ENCODE results near the gene GSE1. TPM values are rescaled to one million over a fixed set of nuclear protein-coding genes. Genes with fewer than 3 reads are reported as not detected.

GSE1 gene
- total RNA-seq, 4 donors from 2014 or later: 79.7 to 196 (median 143) TPM

DNA sequence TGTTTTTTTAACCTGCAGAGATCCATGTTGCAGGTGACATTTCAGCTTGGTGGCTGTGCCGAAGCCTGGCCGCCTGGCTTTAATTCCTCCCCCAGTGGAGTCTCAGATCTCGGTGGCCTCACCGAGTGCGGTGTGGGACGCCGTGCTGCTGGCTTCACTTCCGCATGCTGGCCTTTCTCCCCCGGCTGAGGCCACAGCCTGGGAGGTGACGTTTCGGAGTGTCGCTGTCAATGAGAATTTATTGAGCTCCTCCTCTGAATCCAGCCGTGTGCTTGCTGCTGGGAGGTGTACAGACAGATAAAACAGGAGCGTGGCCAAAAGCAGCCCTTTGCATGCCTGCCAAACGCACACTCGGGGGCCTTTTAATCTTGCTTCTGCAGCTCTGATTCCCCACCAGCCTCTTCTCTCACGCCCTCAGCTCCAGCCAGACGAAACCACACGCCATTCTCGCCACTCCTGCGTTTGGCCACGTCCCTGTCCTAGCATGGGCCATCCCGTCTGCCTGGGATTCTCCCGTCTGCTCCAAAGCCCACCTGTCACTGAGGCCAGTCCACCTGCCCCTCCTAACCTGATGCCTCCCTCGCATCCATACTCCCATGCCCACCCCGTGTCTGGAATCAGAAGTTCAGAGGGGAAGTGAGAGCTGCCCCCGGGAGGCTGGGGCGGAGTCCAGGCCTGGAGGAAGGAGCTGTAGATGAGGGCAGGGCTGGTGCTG is 3.6 kb downstream of the GSE1 start:
- peak overlapping the region in 2 of 4 donors; percentile 9 to 64 for H3K4me3 ChIP-seq
- TF ChIP-seq POLR2A (IDR thresholded peaks at IDR 0.05): peak in 1 of 2 donors; percentile 12
- no peak for TF ChIP-seq CTCF (IDR thresholded peaks at IDR 0.05)
- no peaks in the 10 kb centered on the region for H3K36me3 ChIP-seq
- no peaks in the 10 kb centered on the region for H3K9me3 ChIP-seq
- peaks cover 5 to 53% (median 36%) of the 10 kb centered on the region in 4 donors for H3K4me1 ChIP-seq
- no peaks in the 10 kb centered on the region for H3K27me3 ChIP-seq
- DNase-seq: peak; percentile 60 to 71 (median 65)
- H3K27ac ChIP-seq: peak overlapping the region in 3 of 4 donors; percentile 90 to 93 (median 91)

- Histone ChIP-seq H3K36me3 (no peaks in the 10 kb centered on the region), H3K4me1 (peaks cover 5 to 50% (median 32%) of the 10 kb centered on the region in 4 donors), H3K27ac (no peak overlapping the region), H3K9me3 (no peaks in the 10 kb centered on the region), H3K4me3 (no peak overlapping the region), H3K27me3 (no peaks in the 10 kb centered on the region)
- DNase-seq: no peak
- TF ChIP-seq CTCF (IDR thresholded peaks at IDR 0.05): no peak
- no peak for TF ChIP-seq POLR2A (IDR thresholded peaks at IDR 0.05)
These were observed 4.8 kb downstream of the GSE1 start for GRCh38 chr16:85617948-85618347.

DNA sequence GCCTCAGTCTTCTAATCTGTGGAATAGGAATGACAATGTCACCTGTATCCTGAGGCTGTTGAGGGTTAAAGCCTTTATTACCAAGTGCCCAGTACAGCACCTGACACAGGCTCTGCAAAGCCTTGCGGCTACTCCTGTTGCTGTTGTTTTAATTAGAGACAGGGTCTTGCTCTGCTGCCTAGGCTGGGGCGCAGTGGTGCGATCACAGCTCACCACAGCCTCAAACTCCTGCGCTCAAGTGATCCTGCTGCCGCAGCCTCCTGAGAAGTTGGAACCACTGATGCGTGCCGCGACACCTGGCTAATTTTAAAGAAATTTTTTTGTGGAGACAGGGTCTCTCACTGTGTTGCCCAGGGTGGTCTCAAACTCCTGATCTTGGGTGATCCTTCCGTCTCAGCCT is 5.4 kb downstream of the GSE1 start:
- no peaks in the 10 kb centered on the region for H3K36me3 ChIP-seq
- H3K27ac ChIP-seq: no peak overlapping the region
- DNase-seq: no peak
- no peaks in the 10 kb centered on the region for H3K27me3 ChIP-seq
- no peak overlapping the region for H3K4me3 ChIP-seq
- no peaks in the 10 kb centered on the region for H3K9me3 ChIP-seq
- TF ChIP-seq CTCF (IDR thresholded peaks at IDR 0.05) (no peak), POLR2A (IDR thresholded peaks at IDR 0.05) (no peak)
- peaks cover 5 to 50% (median 32%) of the 10 kb centered on the region in 4 donors for H3K4me1 ChIP-seq

- Histone ChIP-seq H3K4me3 (no peak overlapping the region), H3K27ac (no peak overlapping the region), H3K36me3 (no peaks in the 10 kb centered on the region), H3K27me3 (no peaks in the 10 kb centered on the region), H3K4me1 (peaks cover 5 to 49% (median 30%) of the 10 kb centered on the region in 4 donors), H3K9me3 (no peaks in the 10 kb centered on the region)
- no peak for DNase-seq
- no peak for TF ChIP-seq CTCF (IDR thresholded peaks at IDR 0.05)
- TF ChIP-seq POLR2A (IDR thresholded peaks at IDR 0.05): no peak
These were observed 6.2 kb downstream of the GSE1 start for GRCh38 chr16:85619101-85619891.

DNA sequence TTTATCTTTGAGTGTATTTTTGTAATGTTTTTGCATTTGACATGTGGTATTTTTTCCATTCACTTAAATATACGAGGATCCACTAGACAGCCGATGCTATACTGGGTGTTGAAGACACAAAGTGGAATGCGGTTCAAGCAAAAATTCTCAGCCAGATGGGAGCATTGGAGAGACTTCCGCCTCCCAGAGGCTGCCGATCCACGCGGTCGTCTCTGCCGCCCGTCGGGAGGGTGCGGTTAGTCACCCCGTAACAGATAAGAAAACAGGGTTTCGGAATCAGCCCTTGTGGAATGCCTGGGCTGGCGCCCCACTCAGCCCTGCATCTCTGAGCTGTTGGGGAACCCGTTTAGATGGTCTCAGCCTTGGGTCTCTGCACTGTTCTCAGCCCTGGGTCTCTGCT is 7.3 kb downstream of the GSE1 start:
- DNase-seq: no peak
- H3K4me1 ChIP-seq: peaks cover 5 to 46% (median 22%) of the 10 kb centered on the region in 4 donors

More for the DNA sequence above, 7.3 kb downstream of the GSE1 start:
- Histone ChIP-seq H3K36me3 (no peaks in the 10 kb centered on the region), H3K4me3 (no peak overlapping the region), H3K9me3 (no peaks in the 10 kb centered on the region), H3K27me3 (no peaks in the 10 kb centered on the region), H3K27ac (no peak overlapping the region)
- no peak for TF ChIP-seq POLR2A (IDR thresholded peaks at IDR 0.05)
